GM10266 (cell line): ENCODE measurements around the gene MDN1.
"Not testable (repeated sequence)": the region's sequence is repeated elsewhere in the genome, so short reads cannot be mapped to it uniquely, and the experiment has no call there.

Source experiments
- DNase-seq: peaks from one replicate; pipeline ENCODE4 v3.0.0; 2012; ENCODE audit errors: extremely low spot score
- TF ChIP-seq, protein P1 (sequence below): IDR thresholded peaks from 2 replicates; pipeline ENCODE4 v1.5.1; 2012; ENCODE audit warnings: mild to moderate bottlenecking, low read depth; ENCODE audit not compliant: control insufficient read depth, insufficient read depth; ENCODE audit errors: missing control alignments

Gene MDN1

DNA sequence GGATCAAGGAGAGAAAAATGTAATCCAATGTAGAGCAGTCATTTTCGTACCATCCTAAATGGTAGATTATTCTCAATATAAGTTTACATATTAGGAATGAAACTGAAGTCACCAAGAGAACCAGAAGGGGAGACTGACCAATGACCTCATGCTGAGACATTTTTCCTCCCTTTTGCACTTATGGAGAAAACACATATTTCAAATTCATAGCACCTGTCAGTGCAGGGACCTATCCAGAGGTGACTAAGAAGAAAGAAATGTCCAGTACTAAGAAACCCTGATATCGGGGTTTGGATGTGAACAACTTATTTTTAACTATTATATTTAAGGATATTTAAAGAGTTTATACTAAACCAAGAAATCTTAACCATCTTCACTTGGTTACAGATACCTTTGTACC is 164.5 kb downstream of the MDN1 start:
- no peak for DNase-seq
- TF ChIP-seq, protein P1, sequence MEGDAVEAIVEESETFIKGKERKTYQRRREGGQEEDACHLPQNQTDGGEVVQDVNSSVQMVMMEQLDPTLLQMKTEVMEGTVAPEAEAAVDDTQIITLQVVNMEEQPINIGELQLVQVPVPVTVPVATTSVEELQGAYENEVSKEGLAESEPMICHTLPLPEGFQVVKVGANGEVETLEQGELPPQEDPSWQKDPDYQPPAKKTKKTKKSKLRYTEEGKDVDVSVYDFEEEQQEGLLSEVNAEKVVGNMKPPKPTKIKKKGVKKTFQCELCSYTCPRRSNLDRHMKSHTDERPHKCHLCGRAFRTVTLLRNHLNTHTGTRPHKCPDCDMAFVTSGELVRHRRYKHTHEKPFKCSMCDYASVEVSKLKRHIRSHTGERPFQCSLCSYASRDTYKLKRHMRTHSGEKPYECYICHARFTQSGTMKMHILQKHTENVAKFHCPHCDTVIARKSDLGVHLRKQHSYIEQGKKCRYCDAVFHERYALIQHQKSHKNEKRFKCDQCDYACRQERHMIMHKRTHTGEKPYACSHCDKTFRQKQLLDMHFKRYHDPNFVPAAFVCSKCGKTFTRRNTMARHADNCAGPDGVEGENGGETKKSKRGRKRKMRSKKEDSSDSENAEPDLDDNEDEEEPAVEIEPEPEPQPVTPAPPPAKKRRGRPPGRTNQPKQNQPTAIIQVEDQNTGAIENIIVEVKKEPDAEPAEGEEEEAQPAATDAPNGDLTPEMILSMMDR, result no peak

DNA sequence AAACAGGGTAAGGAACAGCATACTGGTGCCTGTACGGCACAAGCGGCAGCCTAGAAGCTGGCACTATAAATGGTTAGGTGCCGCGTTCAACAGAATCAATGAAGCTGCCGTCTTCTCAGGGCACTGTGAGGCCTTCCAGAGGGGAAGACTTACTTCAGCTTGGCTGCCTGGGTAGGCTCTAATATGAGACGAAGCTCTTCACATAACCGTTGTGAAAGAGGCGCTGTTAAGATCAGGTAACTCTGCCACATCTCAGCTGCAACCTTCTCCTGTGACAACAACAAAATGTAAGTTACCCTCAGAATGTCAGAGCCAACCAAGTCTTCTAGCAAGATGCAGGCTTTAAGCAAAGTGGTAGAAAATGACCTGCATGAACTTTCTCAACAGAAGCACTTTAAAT is 169.0 kb downstream of the MDN1 start:
- no peak for DNase-seq
- TF ChIP-seq, protein P1, result no peak

DNA sequence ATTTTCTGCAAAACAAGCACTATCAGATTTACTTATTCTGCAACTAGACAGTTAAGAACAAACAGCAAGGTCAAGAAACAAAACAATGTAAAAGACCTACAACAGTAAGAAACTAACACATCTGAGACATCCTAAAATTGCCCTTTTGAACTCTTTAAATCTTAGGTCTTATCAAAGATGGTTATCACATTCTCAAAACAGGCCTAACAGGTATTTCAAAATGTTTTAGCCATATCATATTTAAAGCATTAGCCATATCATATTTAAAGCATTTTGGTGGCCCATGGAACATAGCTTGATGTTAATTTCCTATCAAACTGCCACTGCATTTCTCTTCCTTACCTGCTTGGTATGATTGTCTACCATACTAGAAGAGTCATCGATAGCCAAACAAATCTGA is 169.9 kb downstream of the MDN1 start:
- TF ChIP-seq, protein P1, result no peak
- no peak for DNase-seq

DNA sequence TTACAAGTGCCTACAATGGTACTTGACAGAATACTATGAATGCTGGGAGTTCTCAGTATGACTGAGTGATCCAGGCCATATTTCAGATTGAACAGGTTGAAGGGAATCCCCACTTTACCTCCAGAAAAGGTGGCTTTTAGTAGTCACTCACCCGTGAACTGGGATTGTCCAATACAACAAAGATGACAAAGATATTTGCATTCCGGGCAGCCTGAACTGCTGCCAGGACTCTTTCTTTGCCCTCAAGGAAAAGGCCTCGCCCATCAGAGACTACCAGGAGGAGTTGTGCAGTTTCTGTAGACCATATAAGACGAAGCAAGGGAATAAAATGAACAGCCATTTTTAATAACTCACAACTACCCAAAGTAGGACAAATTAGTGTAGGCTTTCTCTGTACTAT is 174.7 kb downstream of the MDN1 start:
- TF ChIP-seq, protein P1, result no peak

DNA sequence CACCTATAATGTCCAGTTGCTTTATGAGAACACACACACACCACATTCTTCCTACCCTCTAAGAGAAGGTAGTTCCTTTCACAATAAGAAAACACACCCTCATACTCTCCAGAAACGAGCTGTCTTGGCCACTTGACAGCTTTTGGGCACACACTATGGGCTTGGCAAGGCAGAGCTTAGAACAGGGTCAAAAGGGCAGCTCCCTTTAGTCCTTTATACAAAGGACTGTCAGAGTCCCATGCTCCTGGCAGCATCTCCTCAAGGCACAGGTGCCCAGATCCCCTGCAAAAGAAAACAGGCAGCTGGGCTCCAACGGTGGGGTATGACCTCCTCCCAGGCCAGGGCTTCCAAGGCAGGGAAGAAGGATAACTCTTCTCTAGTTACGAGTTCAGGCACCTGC is 176.2 kb downstream of the MDN1 start:
- TF ChIP-seq, protein P1, result no peak
- DNase-seq, result no peak

More for the DNA sequence above, 174.7 kb downstream of the MDN1 start:
- no peak for DNase-seq

DNA sequence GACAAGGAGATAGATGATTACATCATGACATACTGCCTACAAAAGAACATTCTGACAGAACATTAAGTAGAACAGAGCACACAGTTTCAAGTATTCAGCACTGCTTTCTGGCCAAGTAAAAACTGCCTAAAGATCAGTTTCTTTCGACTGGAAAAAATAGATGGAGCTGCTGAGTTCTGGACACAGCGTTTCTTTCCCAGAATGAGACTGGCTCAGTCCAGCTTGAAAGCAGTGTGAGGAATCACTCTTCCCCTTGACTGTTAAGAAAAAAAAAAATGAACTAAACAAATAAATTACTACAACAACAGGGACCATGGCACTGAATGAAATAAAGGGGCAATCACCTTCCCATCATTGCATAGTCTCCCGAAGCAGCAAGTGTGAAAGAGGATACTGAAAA is 176.6 kb downstream of the MDN1 start:
- TF ChIP-seq, protein P1, result no peak
- DNase-seq, result no peak

DNA sequence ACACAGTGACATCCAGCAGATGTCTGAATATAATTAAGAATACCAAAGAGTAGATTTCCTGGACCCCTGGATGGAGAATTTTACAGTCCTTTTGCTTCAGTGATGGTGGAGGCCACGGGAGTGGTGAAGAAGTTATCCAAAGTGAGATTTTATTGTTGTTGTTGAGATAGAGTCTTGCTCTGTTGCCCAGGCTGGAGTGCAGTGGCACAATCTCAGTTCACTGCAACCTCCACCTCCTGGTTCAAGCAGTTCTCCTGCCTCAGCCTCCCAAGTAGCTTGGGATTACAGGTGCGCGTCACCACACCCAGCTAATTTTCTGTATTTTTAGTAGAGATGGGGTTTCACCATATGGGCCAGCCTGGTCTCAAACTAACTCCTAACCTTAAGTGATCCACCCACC is 178.0 kb downstream of the MDN1 start:
- DNase-seq, result not testable (repeated sequence)

DNA sequence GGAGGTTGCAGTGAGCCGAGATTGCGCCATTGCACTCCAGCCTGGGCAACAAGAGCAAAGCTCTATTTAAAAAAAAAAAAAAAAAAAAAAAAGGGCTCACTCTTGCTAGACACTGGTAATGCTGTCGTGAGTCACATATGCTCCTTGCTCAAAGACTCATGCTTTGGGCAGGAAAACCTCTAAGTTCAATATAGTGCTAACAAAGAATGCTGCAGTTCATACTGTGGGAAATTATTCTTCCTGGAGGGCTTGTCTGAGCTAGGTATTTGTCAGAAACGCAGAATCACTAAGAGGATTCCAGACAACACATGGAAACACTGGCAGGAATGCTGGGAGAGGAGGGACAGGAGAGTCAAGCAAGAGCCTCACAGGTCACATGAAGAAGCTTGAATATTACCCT is 178.8 kb downstream of the MDN1 start:
- DNase-seq, result no peak
- TF ChIP-seq, protein P1, result no peak
